H1 (cell line): Measurements from ENCODE around the gene DNAH10. TPM values are rescaled to one million over a fixed set of nuclear protein-coding genes. Genes with fewer than 3 reads are reported as not detected.

ENCODE experiments used
- CTCF ChIA-PET: fragments of 300-600 bp; sonication (Branson Sonifier 250); formaldehyde crosslinking; loops from one replicate; lab custom pipeline; 2021; ENCODE audit not compliant: partially characterized antibody; lab: Charles Lee
- POLR2A ChIA-PET: fragments of 300-600 bp; sonication (Branson Sonifier 250); formaldehyde crosslinking; loops from one replicate; lab custom pipeline; 2021; ENCODE audit warnings: inconsistent platforms; ENCODE audit not compliant: partially characterized antibody; lab: Charles Lee
- DNase-seq, 2 experiments: peaks; one replicate each; pipeline versions ENCODE4 v3.0.0 to v3.0.0-alpha.2; 2010 to 2022; ENCODE audit warnings: low spot score in 2 of 2, low read depth in 1 of 2, mixed read lengths in 1 of 2
- FAIRE-seq: peaks from 2 replicates; lab custom pipeline; 2011; peaks lifted over from hg19 to GRCh38; lab: Jason Lieb, UNC
- H2AFZ ChIP-seq: 2 replicates; pipeline ENCODE4 v1.8.1; 2012; ENCODE audit warnings: low read length, inconsistent platforms
- H2AK5ac ChIP-seq: 2 replicates; pipeline ENCODE4 v1.6.1; 2013; ENCODE audit warnings: low read depth, low read length
- H2BK120ac ChIP-seq: replicated peaks from 2 replicates; pipeline ENCODE3; 2013; ENCODE audit warnings: low read depth, low read length, inconsistent platforms
- H2BK12ac ChIP-seq: 2 replicates; pipeline ENCODE4 v1.6.1; 2013; ENCODE audit warnings: low read depth, low read length
- H2BK15ac ChIP-seq: 2 replicates; pipeline ENCODE4 v1.6.1; 2013; ENCODE audit warnings: low read length
- H2BK20ac ChIP-seq: 2 replicates; pipeline ENCODE4 v1.6.1; 2013; ENCODE audit warnings: low read length
- H2BK5ac ChIP-seq: 2 replicates; pipeline ENCODE4 v1.6.1; 2013; ENCODE audit warnings: low read depth, low read length
- H3K14ac ChIP-seq: 2 replicates; pipeline ENCODE4 v1.6.1; 2013; ENCODE audit warnings: inconsistent platforms; ENCODE audit not compliant: insufficient read length
- H3K18ac ChIP-seq: 2 replicates; pipeline ENCODE4 v1.6.1; 2013; ENCODE audit warnings: low read length; ENCODE audit errors: extremely low read depth
- H3K23ac ChIP-seq: 2 replicates; pipeline ENCODE4 v1.6.1; 2013; ENCODE audit warnings: inconsistent platforms; ENCODE audit not compliant: insufficient read length
- H3K23me2 ChIP-seq: 2 replicates; pipeline ENCODE4 v1.6.1; 2013; ENCODE audit warnings: low read depth, low read length
- H3K27ac ChIP-seq: 2 replicates; pipeline ENCODE4 v1.6.1; 2011; ENCODE audit warnings: low read depth, low read length, inconsistent platforms
- H3K27me3 ChIP-seq, 4 experiments: replicated peaks in 1 of 4; 1 replicate in 1 of 4; 2 replicates in 3 of 4; pipeline versions ENCODE4 v1.6.1 to v1.8.1; 2011 to 2013; ENCODE audit warnings: low read length in 3 of 4, mild to moderate bottlenecking in 3 of 4, inconsistent platforms in 2 of 4, mixed read lengths in 2 of 4, moderate library complexity in 1 of 4; ENCODE audit not compliant: control insufficient read depth in 3 of 4, insufficient read depth in 3 of 4; ENCODE audit errors: extremely low read depth in 1 of 4
- H3K36me3 ChIP-seq, 4 experiments: 2 replicates each; pipeline versions ENCODE4 v1.6.1 to v1.8.1; 2011 to 2013; ENCODE audit warnings: mild to moderate bottlenecking in 4 of 4, low read length in 3 of 4, moderate library complexity in 2 of 4, control low read depth in 1 of 4, inconsistent platforms in 1 of 4; ENCODE audit not compliant: insufficient read depth in 4 of 4, control insufficient read depth in 2 of 4
- H3K4ac ChIP-seq: replicated peaks from 2 replicates; pipeline ENCODE3; 2013; ENCODE audit warnings: low read length, low read depth, mixed read lengths, inconsistent platforms; ENCODE audit not compliant: insufficient read length
- H3K4me1 ChIP-seq, 4 experiments: replicated peaks in 1 of 4; 1 replicate in 1 of 4; 2 replicates in 3 of 4; pipeline versions ENCODE4 v1.6.1 to v1.8.1; 2011 to 2013; ENCODE audit warnings: low read length in 3 of 4, inconsistent platforms in 2 of 4, mixed read lengths in 1 of 4; ENCODE audit not compliant: insufficient read depth in 4 of 4, control insufficient read depth in 3 of 4
- H3K4me2 ChIP-seq, 2 experiments: 2 replicates each; pipeline versions ENCODE4 v1.6.1 to v1.8.1; 2011 to 2013; ENCODE audit warnings: low read depth in 2 of 2, low read length in 2 of 2, control low read depth in 1 of 2, inconsistent platforms in 1 of 2, mild to moderate bottlenecking in 1 of 2; ENCODE audit not compliant: insufficient read depth in 1 of 2
- H3K4me3 ChIP-seq, 4 experiments: fragments of 200-600, 300-600 bp in 1 of 4; sonication (generic), shearing (Covaris generic), sonication (Bioruptor Twin) in 1 of 4; 2 replicates each; pipeline versions ENCODE4 v1.5.1 to v1.8.1; 2011 to 2016; ENCODE audit warnings: low read length in 4 of 4, low read depth in 3 of 4, control low read depth in 2 of 4, inconsistent platforms in 2 of 4, mild to moderate bottlenecking in 2 of 4, mixed read lengths in 1 of 4, moderate library complexity in 1 of 4; ENCODE audit not compliant: insufficient read depth in 2 of 4; ENCODE audit errors: extremely low read depth in 1 of 4
- H3K56ac ChIP-seq: replicated peaks from 2 replicates; pipeline ENCODE3; 2013; ENCODE audit warnings: low read depth, mild to moderate bottlenecking, mixed read lengths, low read length, inconsistent platforms; ENCODE audit not compliant: insufficient read length
- H3K79me1 ChIP-seq: 2 replicates; pipeline ENCODE4 v1.6.1; 2013; ENCODE audit warnings: low read depth, low read length, control low read depth
- H3K79me2 ChIP-seq, 2 experiments: 2 replicates each; pipeline versions ENCODE4 v1.6.1 to v1.8.1; 2012 to 2013; ENCODE audit warnings: low read length in 2 of 2, mild to moderate bottlenecking in 2 of 2, inconsistent platforms in 1 of 2; ENCODE audit not compliant: insufficient read depth in 2 of 2, control insufficient read depth in 1 of 2
- H3K9ac ChIP-seq, 4 experiments: replicated peaks in 1 of 4; 1 replicate in 1 of 4; 2 replicates in 3 of 4; pipeline versions ENCODE4 v1.6.1 to v1.8.1; 2011 to 2013; ENCODE audit warnings: low read depth in 3 of 4, low read length in 3 of 4, control low read depth in 2 of 4, mild to moderate bottlenecking in 2 of 4, moderate library complexity in 2 of 4, inconsistent platforms in 1 of 4; ENCODE audit errors: extremely low read depth in 1 of 4
- H3K9me3 ChIP-seq, 2 experiments: 2 replicates each; pipeline versions ENCODE4 v1.6.1 to v1.8.1; 2012 to 2013; ENCODE audit warnings: mild to moderate bottlenecking in 2 of 2, moderate library complexity in 2 of 2, control low read depth in 1 of 2, inconsistent platforms in 1 of 2, low read depth in 1 of 2, low read length in 1 of 2, mixed read lengths in 1 of 2; ENCODE audit not compliant: insufficient read depth in 2 of 2
- H4K20me1 ChIP-seq, 2 experiments: replicated peaks in 1 of 2; 2 replicates each; pipeline versions ENCODE3 to v1.8.1; 2011 to 2013; ENCODE audit warnings: inconsistent platforms in 2 of 2, low read length in 2 of 2, mild to moderate bottlenecking in 1 of 2; ENCODE audit not compliant: insufficient read depth in 2 of 2, control insufficient read depth in 1 of 2
- H4K5ac ChIP-seq: 2 replicates; pipeline ENCODE4 v1.6.1; 2013; ENCODE audit warnings: low read length, low read depth, mixed read lengths, inconsistent platforms; ENCODE audit not compliant: insufficient read length
- H4K8ac ChIP-seq: 2 replicates; pipeline ENCODE4 v1.8.0; 2013; ENCODE audit warnings: mild to moderate bottlenecking, moderate library complexity, low read length, inconsistent platforms; ENCODE audit not compliant: insufficient read depth; ENCODE audit errors: extremely low read depth
- H4K91ac ChIP-seq: replicated peaks from 2 replicates; pipeline ENCODE3; 2013; ENCODE audit warnings: low read length, mixed read lengths, inconsistent platforms; ENCODE audit not compliant: insufficient read length
- BACH1 ChIP-seq: IDR thresholded peaks from 2 replicates; pipeline ENCODE4 v1.6.1; 2012; ENCODE audit warnings: low read length, improper control_type of control experiment
- JUND ChIP-seq: IDR thresholded peaks from 2 replicates; pipeline ENCODE4 v1.6.1; 2011; ENCODE audit warnings: mild to moderate bottlenecking, improper control_type of control experiment, low read length
- KDM4A ChIP-seq: IDR thresholded peaks from one replicate; pipeline ENCODE4 v1.7.1; 2012; ENCODE audit warnings: low read depth, mild to moderate bottlenecking, moderate library complexity, low read length, inconsistent platforms; ENCODE audit not compliant: severe bottlenecking
- PHF8 ChIP-seq: fragments of 200-600 bp; sonication (generic); conservative IDR thresholded peaks from 2 replicates; pipeline ENCODE4 v1.7.1; 2012; ENCODE audit warnings: low read depth, mild to moderate bottlenecking, inconsistent platforms, low read length, moderate library complexity
- RAD21 ChIP-seq, 2 experiments: IDR thresholded peaks in 1 of 2; conservative IDR thresholded peaks in 1 of 2; 2 replicates each; pipeline ENCODE4 v1.6.1; 2011; ENCODE audit warnings: low read depth in 2 of 2, low read length in 2 of 2, improper control_type of control experiment in 1 of 2, inconsistent platforms in 1 of 2, mild to moderate bottlenecking in 1 of 2, moderate library complexity in 1 of 2
- RBBP5 ChIP-seq: IDR thresholded peaks from 2 replicates; pipeline ENCODE4 v1.7.1; 2012; ENCODE audit warnings: low read depth, mild to moderate bottlenecking, inconsistent platforms, low read length, moderate library complexity, borderline replicate concordance
- SAP30 ChIP-seq: fragments of 300-600 bp; sonication (generic); IDR thresholded peaks from 2 replicates; pipeline ENCODE4 v1.7.1; 2012; ENCODE audit warnings: low read length, moderate library complexity, mild to moderate bottlenecking, inconsistent platforms; ENCODE audit not compliant: insufficient read depth, insufficient replicate concordance
- SIRT6 ChIP-seq: IDR thresholded peaks from one replicate; pipeline ENCODE4 v1.7.1; 2012; ENCODE audit warnings: low read length, inconsistent platforms
- SP4 ChIP-seq: IDR thresholded peaks from 2 replicates; pipeline ENCODE4 v1.6.1; 2012; ENCODE audit warnings: low read length, inconsistent platforms
- TAF1 ChIP-seq: IDR thresholded peaks from 2 replicates; pipeline ENCODE4 v1.6.1; 2011; ENCODE audit warnings: mild to moderate bottlenecking, low read depth, low read length
- WGBS, 2 experiments: shearing (Covaris generic) in 1 of 2; methylation state at CpG; one replicate each; pipeline versions ENCODE4 v1.1.6 to v1.1.7; 2013 to 2015; ENCODE audit warnings: low lambda C conversion rate in 2 of 2, mixed read lengths in 2 of 2, inconsistent platforms in 1 of 2, low coverage in 1 of 2, missing lambda C conversion rate in 1 of 2; ENCODE audit not compliant: insufficient replicate concordance in 2 of 2, insufficient coverage in 1 of 2, insufficient read length in 1 of 2; ENCODE audit errors: extremely low coverage in 1 of 2, missing lambda C conversion rate in 1 of 2; 5-methylcytosine and 5-hydroxymethylcytosine counted together
- polyA plus RNA-seq, 7 experiments: library from polyadenylated mRNA; depleted of rRNA in 3 of 7; stranded (reverse) in 5 of 7; unstranded in 2 of 7; fragments of >200 nt in 5 of 7; fragments of 200-250 nt in 2 of 7; gene quantifications; 1 replicate in 5 of 7; 2 replicates in 1 of 7; 4 replicates in 1 of 7; pipeline versions ENCODE4 v1.2.1 to v1.2.3, GENCODE V29; 2011 to 2013; ENCODE audit warnings: missing spikeins in 2 of 7, mixed read lengths in 2 of 7
- total RNA-seq: library from RNA; stranded (reverse); fragmentation: NEBNext Ultra II Directional; extraction: Animal tissue kit (Norgen Biotek cat#: 25700); gene quantifications from 2 replicates; pipeline ENCODE4 v1.2.1, GENCODE V29; 2021
- TF ChIP-seq, protein P1 (sequence below), 3 experiments: IDR thresholded peaks; 1 replicate in 2 of 3; 2 replicates in 1 of 3; pipeline versions ENCODE4 v1.5.1 to v1.6.1; 2011; ENCODE audit warnings: low read length in 3 of 3, mild to moderate bottlenecking in 3 of 3, inconsistent platforms in 2 of 3, low read depth in 1 of 3, moderate library complexity in 1 of 3; ENCODE audit not compliant: insufficient read depth in 1 of 3; ENCODE audit errors: control extremely low read depth in 1 of 3

The DNAH10 gene
- total and polyA plus RNA-seq, 2 of the 8 experiments (the other 6 are each of a cell fraction or from before 2014, with no cell fraction given), result 0.02 to 0.24 TPM

DNA sequence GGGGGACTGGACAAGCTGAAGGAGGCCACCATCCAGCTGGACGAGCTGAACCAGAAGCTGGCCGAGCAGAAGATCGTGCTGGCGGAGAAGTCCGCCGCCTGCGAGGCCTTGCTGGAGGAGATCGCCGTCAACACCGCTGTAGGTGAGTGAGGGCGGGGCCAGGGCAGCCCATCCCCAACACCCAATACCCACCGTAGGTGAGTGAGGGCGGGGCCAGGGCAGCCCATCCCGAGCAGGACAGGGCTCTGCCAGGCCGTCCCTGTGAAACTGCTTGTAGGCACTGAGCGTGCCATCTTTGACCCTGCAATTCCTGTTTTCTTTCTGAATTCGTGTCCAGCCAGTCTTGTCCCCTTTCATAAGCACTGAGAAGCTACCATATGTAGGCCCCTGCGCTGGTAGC, 136.6 kb downstream of the DNAH10 start:
- no peak for FAIRE-seq
- ChIA-PET CTCF (interaction anchor here (1.0 to 2.5 kb wide), 2 partner anchors 40 to 56 kb away, joined by 3 to 8 read pairs; no protein-coding TSS in a partner anchor), POLR2A (no interaction called here)
- DNase-seq, result no peak
- H3K4me2 ChIP-seq, result no peak overlapping the region
- H3K36me3 ChIP-seq, result no peaks in the 10 kb centered on the region
- H3K23me2 ChIP-seq, result no peaks in the 10 kb centered on the region
- no peak overlapping the region for H2BK5ac ChIP-seq
- 0 out of 7 replicates have a peak, but pooled peaks cover 0 to 2% (median 0%) of the 10 kb centered on the region in 4 experiments for H3K27me3 ChIP-seq
- no peak overlapping the region for H3K4me3 ChIP-seq
- no peaks in the 10 kb centered on the region for H3K79me1 ChIP-seq
- no peak overlapping the region for H3K4ac ChIP-seq
- H2AFZ ChIP-seq, result no peak overlapping the region
- no peak overlapping the region for H3K18ac ChIP-seq
- WGBS, 2 experiments, result 85% methylated on average over 18 of the region's 18 CpGs; no CpG with 5 or more reads in 1 of the 2 experiments
- H2BK12ac ChIP-seq, result no peak overlapping the region
- no peak overlapping the region for H4K8ac ChIP-seq
- H3K14ac ChIP-seq, result no peak overlapping the region
- peaks cover 0 to 3% of the 10 kb centered on the region in 2 experiments; a peak in 1 of 4 replicates for H3K9me3 ChIP-seq
- H2BK15ac ChIP-seq, result no peak overlapping the region
- H3K4me1 ChIP-seq, result peaks cover 0 to 7% (median 4%) of the 10 kb centered on the region in 4 experiments; a peak in 3 of 7 replicates
- H2BK120ac ChIP-seq, result no peak overlapping the region
- H2BK20ac ChIP-seq, result no peak overlapping the region
- H3K23ac ChIP-seq, result no peak overlapping the region
- no peak overlapping the region for H2AK5ac ChIP-seq
- no peak overlapping the region for H4K5ac ChIP-seq
- H4K91ac ChIP-seq, result no peak overlapping the region
- no peaks in the 10 kb centered on the region for H4K20me1 ChIP-seq
- H3K79me2 ChIP-seq, result no peaks in the 10 kb centered on the region
- H3K27ac ChIP-seq, result no peak overlapping the region
- H3K9ac ChIP-seq, result no peak overlapping the region
- H3K56ac ChIP-seq, result no peak overlapping the region
- TF ChIP-seq TAF1, result no peak
- no peak for TF ChIP-seq PHF8
- TF ChIP-seq JUND, result no peak
- TF ChIP-seq, protein P1, sequence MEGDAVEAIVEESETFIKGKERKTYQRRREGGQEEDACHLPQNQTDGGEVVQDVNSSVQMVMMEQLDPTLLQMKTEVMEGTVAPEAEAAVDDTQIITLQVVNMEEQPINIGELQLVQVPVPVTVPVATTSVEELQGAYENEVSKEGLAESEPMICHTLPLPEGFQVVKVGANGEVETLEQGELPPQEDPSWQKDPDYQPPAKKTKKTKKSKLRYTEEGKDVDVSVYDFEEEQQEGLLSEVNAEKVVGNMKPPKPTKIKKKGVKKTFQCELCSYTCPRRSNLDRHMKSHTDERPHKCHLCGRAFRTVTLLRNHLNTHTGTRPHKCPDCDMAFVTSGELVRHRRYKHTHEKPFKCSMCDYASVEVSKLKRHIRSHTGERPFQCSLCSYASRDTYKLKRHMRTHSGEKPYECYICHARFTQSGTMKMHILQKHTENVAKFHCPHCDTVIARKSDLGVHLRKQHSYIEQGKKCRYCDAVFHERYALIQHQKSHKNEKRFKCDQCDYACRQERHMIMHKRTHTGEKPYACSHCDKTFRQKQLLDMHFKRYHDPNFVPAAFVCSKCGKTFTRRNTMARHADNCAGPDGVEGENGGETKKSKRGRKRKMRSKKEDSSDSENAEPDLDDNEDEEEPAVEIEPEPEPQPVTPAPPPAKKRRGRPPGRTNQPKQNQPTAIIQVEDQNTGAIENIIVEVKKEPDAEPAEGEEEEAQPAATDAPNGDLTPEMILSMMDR (IDR thresholded peaks at IDR 0.05; ENCODE audit: control extremely low read depth in 1 of 3, insufficient read depth in 1 of 3, low read depth in 1 of 3, low read length in 3 of 3), result no peak
- TF ChIP-seq SP4, result no peak
- no peak for TF ChIP-seq SIRT6
- TF ChIP-seq KDM4A, result no peak
- no peak for TF ChIP-seq RBBP5
- no peak for TF ChIP-seq SAP30
- TF ChIP-seq RAD21 (IDR thresholded peaks at IDR 0.05 in 1 of 2, conservative IDR thresholded peaks at IDR 0.05 in 1 of 2; ENCODE audit: low read depth in 2 of 2, low read length in 2 of 2), result no peak
- no peak for TF ChIP-seq BACH1
